ENCODE results near the gene FBXW10B. TPM values are rescaled to one million over a fixed set of nuclear protein-coding genes. Genes with fewer than 3 reads are reported as not detected.
"Not testable (repeated sequence)": the region's sequence is repeated elsewhere in the genome, so short reads cannot be mapped to it uniquely, and the experiment has no call there.

Gene FBXW10B, protein sequence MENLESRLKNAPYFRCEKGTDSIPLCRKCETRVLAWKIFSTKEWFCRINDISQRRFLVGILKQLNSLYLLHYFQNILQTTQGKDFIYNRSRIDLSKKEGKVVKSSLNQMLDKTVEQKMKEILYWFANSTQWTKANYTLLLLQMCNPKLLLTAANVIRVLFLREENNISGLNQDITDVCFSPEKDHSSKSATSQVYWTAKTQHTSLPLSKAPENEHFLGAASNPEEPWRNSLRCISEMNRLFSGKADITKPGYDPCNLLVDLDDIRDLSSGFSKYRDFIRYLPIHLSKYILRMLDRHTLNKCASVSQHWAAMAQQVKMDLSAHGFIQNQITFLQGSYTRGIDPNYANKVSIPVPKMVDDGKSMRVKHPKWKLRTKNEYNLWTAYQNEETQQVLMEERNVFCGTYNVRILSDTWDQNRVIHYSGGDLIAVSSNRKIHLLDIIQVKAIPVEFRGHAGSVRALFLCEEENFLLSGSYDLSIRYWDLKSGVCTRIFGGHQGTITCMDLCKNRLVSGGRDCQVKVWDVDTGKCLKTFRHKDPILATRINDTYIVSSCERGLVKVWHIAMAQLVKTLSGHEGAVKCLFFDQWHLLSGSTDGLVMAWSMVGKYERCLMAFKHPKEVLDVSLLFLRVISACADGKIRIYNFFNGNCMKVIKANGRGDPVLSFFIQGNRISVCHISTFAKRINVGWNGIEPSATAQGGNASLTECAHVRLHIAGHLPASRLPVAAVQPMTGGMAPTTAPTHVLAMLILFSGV
- 0.43 and 0.47 TPM in 2 replicates for total RNA-seq (2014; rRNA removed; shearing (Covaris generic))
- 0.08 and 0.13 TPM in 2 replicates for polyA plus RNA-seq (2015; cell fraction: cytosol; rRNA removed)
- polyA plus RNA-seq (2015; cell fraction: nucleus; rRNA removed) = 0.70 and 2.3 TPM in 2 replicates

DNA sequence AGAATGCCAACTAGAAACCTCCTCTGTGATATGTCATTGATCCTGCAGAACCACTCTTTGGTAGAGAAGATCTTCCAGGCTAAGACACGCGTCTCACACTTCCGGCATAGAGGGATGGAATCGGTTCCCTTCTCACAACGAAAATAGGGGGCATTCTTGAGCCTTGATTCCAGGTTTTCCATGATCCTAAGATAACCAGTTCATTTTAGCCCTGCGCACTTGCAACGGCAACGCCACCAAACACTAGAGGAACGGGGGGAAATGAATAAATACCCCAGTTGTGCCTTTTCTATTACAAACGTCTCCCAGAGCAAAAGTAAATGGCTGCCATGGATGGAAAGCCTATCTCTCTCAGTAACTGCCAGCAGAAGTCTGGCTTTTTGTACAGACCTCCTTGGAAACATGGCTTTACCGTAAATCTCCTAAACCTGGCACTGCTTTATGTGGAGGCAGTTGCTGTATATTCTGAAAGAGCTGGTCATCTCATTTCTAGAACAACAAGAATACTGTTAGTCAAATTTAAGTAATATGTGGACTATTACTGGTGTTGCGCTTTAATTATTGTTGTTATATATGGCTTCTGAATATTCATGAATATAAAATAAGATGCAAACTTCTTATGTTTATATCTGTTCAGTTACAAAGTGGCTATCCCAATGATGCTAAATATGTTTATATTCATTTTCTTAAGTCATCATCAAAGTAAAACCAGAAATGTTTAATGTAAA, at the start of gene FBXW10B:
FBXW10B (minus strand) TSS at position 374 of the 728 bp plus-strand sequence; CDS start at position 182, 192 bp downstream.
- not testable (repeated sequence) for DNase-seq (ENCODE audit: low read depth)

DNA sequence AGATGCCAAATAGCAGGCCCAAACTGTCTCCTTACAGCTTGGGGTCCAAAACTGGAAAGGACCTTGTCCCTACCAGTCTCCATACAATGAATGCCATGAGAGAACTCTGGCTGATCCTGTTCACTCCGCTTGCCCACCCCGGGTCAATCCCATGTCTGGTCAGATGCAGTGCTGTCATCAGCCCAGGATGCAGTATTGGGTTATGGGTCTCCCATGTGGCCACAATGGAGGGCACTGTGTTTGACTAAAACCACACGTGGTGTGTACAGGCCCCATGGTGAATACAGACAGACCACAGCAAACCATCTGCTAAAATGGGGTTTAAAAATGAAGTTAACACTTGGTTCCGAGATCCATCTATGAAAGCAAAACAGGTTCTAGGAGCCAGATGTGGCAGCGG, 44.2 kb upstream of the FBXW10B start:
- DNase-seq (ENCODE audit: low read depth) = no peak

DNA sequence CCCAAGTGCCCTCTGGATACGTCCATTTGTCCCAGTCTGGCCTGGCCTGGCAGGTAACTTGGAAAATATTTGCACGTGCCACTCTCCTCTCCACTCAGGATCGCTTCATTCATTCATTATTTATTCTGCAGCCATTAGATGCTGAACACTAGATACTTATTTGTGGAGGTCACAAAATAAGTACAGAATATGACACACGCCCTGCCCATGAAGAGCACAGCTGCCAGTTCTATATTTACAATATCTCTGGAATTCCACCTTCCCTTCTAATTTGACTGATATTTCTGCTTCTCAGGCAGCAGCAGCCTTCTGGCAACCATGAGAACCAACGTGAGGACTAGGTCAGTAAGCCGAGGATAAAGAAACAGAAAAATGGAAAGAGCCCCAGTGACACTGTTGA, 43.7 kb upstream of the FBXW10B start:
- no peak for DNase-seq (ENCODE audit: low read depth)

DNA sequence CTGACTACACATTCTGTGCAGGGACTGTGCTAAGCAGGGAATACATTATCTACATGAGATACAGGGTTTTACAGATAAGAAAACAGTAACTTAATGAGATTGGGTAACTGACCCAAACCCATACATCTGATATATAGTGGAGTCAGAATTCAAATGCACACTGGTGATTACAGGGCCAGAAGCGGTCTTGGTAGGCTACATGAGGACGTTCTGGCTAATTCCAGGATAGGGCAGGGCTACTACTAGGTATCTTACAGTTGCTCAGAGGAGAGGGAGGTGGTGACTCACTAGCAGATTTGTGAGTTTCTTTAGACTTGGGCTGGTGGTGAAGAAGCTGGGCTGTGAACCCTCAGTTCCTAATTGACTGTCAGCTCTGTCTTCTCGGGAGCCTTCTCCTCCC, 43.2 kb upstream of the FBXW10B start:
- no peak for DNase-seq (ENCODE audit: low read depth)

DNA sequence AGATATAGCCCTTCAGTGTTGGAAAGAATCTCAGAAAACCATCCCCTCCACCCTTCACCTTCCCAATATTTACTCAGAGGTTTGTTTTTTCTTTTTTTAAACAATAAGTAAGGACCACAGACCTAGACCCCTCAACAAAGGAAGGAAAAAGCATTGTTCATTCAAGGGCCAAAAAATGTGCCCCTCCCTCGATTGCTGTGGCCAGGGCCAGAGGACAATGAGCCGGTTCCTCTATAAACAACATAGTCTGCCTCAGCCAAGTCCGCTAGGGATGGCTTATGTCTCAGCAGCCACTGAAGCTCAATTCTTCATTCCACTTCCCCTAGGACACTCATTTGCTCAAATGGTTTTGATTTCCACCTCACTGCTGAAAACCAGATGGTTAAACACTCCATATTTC, 40.6 kb upstream of the FBXW10B start:
- no peak for DNase-seq (ENCODE audit: low read depth)

DNA sequence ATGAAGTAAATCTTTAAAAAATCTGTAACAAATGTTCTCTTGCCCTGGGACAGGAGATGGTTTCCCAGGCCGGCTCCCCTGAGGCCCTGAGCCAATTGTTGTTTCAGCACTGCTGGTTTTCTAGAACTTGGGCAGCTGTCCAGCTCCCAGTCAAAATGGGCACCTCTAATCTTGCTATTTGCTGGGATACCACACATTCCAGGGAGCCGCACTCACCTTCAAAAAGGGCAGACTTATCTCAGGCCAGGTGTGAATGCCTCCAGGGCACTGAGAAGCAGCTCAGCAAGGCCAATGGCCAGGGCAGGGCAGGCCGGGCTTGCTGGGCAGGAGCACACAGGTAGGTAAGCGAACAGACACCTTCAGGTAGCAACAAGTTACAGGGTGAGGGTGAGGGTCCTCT, 40.2 kb upstream of the FBXW10B start:
- no peak for DNase-seq (ENCODE audit: low read depth)

DNA sequence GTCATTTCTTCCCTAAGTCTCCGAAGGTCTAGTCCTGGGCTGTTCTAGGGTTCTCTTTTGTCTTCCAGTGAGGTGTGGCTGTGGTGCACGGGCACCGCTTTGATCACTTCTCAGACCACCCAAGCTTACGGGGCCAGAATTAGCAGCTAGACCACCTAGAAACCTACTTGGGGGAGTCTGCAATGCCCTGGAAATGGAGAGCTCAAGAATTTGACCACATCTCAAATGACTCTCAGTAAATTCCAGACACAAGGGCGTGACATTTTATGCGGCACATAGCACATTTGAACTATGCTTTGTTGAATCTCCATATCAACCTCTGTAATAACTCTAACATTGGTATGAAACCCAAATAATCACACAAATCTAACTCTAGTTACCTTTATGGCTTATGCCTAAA, 39.7 kb upstream of the FBXW10B start:
- no peak for DNase-seq (ENCODE audit: low read depth)

DNA sequence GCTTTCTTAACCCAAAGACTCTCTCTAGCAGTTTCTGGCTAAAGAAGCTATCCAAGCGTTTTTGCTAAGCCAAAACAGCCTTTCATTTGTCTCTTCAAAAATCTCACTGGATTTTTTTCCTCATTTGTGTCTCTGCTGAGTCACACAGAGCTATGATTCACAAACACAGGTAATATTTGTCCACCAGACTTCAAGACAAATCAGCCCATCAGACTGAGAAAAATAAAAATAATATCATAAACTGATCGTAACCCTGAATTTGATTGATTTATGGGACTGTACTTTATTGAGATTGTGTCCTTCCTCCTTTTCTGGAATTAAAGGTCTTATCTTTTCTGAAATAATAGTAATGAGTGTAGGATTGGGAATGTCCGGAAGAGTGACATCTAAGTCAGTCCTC, 38.8 kb upstream of the FBXW10B start:
- no peak for DNase-seq (ENCODE audit: low read depth)

DNA sequence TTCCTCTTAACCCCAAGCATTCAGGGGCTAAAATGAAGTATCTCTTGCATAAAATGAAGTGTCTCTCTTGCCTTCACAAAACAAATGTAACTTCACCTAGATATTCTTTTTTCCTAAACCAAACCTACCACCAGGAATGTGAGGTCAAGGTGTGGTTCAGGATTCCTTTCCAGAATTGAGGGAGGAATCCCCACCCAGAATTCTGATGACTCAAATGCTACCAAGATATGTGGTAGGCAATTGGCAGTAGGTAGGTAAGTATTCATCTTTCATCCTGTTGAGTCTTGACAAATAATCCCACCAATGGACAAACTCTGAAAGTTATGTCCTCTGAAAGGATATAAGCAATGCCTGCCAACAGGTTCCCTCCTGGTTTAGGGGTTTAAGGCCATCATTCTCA, 38.4 kb upstream of the FBXW10B start:
- DNase-seq (ENCODE audit: low read depth) = no peak

DNA sequence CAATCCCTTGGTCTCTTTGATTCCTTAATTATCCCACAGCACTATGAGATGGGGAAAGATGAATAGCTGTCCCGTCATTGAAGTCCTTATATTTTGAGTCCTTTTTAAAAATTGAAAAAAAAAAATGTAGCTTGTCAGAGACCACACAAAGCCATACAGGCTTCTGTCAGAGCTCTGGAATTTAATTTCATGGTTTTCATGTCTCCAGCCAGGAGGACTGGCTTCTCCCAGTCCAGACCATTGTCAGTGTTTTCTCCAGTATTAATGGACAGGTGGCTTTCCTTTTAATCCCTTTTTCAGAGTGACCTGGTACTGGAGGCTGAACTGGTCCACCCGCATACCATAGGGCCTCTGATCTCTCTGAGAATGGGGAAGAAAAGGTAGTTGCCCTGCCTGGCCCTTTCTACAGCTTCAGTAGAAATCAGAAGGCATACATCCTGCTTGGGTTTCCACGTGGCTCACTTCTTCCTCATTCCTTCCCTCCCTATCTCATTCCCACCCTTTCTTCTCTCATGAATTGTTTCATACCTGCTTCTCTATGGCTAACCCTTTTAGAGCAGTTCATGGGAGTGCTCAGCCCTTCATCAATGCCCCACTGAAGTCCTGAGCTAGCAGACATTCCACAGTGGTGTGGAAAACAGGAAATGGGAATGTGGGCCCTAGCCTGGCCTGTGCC, 35.5 kb upstream of the FBXW10B start:
- DNase-seq (ENCODE audit: low read depth) = no peak

DNA sequence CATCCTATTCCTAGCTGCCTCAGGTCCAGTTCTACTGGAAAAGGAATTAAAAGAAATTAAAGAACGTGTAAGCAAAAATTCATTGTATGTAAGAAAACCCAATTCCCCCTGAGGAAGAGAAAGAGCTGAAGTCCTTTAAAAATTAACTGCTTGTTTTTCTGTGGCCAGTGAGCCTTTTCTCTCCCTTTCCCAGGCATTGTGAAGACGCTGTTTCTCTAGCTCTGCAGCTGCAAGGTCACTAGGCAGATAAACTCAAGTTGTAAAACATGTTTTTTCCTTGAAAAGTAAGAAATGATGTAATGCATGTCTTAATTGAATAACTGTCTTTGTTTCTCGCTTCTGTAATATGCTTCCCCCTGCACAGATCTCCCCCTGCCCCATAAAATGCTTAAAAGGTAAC, 34.9 kb upstream of the FBXW10B start:
- not testable (repeated sequence) for DNase-seq (ENCODE audit: low read depth)

DNA sequence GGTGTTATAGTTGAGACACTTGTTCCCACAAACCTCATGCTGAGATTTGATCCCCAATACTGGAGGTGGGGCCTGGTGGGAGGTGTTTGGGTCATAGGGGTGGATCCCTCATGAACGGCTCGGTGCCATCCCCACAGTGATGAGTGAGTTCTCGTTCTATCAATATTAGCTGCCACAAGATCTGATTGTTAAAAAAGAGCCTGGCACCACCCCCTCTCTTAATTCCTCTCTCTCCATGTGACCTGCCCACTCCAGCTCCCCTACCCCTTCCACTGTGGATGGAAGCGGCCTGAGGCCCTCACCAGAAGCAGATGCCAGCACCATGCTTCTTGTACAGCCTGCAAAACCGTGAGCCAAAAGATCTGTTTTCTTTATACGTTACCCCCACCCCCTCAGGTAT, 33.5 kb upstream of the FBXW10B start:
- DNase-seq (ENCODE audit: low read depth) = no peak

DNA sequence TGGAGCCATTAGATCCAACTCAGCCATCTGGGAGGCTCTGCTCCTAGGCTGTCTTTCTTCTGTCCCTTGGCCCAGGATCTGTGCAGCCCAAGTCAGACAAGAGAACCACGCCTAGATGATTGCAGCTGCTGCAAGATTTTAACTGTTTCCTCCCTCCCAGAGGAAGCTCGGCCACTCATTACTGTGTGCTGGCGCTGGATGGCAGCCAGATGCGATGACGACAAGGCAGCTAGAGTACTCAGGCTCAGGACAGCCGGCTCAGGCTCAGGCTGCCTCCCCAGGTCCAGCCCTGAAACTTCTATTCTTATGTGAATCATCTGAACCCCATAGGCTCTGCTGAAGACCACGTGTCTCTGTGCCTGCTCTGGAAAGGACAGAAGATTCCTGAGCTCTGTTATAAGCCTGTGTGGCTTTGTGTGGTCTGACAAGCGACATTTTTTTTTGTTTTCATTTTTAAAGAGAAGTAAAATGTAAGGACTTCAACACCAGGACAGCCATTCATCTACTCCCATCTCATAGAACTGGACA, 32.1 kb upstream of the FBXW10B start:
- peak; percentile 99 for DNase-seq (ENCODE audit: low read depth)

DNA sequence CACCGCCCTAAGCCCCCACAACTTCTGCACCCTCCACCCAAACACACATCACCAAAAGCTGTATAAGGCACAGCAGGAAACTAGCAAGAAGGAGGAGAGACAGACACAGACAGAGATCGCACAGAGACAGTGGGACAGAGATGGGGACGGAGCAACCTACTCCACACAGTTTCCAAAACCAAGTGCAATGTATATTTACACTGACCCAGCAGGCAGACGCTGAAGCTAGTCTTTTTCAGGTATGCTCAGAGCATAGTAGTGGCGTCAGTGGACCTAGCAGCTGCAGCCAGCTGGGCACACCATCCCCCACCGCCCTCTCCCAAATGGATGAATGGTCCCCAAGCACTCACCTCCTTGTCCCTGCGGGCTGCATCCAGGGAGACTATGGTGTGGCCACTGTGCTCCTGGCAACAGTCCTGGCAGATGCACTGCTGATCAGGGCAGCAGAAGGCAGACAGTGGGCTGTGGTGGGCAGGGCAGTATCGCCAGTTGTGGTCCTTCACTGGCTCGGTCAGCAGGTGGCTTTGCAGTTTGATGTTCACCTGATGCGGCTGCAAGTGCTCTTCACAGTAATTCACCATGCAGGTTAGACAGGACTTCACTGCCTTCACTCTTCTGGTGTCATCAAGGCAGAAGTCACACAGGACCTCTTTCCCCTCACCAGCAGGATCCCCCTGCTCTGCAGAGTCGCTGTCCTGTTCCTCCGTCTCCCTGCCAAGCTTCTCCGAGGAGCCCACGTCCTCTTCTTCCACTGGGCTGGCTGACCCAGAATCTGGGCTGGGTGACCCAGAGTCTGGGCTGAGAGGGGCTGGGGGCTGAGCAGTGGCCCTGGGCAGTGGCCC, 31.5 kb upstream of the FBXW10B start:
- peak; percentile 26 for DNase-seq (ENCODE audit: low read depth)

DNA sequence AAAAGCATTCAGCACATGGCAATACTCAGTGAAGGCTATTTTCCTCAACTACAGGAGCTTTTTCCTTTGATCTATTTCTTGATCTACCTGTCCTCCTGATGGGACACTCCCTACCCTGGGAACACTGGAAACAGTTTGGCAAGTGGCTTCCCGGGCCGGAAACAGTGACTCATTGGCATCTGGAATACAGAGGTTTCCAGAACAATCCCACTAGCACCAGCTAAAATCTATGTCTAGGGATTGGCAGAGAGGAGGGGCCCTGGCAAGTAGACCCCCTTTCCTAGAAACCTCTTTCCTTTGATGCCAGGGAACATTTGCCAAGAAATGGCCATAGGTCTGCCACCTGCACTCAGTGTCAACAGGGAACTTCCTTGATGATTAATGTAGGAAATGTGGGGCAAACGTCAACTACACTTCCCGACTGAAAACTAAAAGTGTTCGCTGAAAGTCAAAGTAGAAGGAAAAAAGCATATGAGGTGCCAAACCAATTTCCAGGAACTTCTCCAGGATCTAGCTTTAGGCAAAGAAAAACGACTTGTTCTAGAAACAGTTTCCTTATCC, 30.4 kb upstream of the FBXW10B start:
- peak; percentile 63 for DNase-seq (ENCODE audit: low read depth)

DNA sequence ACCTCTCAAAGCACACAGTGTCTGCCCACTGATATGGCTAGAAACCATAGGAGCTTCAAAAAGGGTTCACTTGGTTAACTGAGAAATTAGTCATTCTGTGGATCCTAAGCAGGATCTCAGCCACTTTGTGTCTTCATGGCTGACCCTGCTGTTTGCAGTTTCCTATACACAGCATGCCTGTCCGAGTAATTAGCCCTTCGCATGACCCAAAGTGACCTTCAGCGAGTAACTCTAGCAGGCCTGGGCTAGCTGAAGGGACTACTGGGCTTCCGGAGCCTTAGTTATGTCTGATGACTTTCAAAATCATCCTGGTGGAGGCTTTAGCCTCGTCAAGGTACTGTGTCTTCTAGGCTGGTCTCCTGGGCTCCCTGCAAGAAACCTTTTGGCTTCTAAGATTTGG, 28.9 kb upstream of the FBXW10B start:
- no peak for DNase-seq (ENCODE audit: low read depth)

DNA sequence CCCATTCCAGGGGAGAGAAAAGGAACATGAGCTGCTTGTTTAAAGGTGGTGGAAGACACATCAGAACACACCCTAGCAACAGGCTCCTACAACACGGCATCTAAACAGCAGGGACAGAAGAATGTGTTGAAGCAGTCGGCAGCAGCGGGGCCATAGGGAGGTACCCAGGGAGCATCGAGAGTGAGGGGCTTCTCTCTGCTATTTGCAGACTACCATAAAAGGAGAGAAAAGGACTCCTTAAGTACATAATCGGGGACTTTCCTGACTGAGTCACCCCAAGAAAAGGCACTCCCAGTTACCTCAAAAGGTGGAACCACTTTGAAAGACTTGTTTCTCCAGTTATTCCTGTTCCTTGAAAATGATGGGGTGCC, 26.4 kb upstream of the FBXW10B start:
- peak; percentile 51 for DNase-seq (ENCODE audit: low read depth)

DNA sequence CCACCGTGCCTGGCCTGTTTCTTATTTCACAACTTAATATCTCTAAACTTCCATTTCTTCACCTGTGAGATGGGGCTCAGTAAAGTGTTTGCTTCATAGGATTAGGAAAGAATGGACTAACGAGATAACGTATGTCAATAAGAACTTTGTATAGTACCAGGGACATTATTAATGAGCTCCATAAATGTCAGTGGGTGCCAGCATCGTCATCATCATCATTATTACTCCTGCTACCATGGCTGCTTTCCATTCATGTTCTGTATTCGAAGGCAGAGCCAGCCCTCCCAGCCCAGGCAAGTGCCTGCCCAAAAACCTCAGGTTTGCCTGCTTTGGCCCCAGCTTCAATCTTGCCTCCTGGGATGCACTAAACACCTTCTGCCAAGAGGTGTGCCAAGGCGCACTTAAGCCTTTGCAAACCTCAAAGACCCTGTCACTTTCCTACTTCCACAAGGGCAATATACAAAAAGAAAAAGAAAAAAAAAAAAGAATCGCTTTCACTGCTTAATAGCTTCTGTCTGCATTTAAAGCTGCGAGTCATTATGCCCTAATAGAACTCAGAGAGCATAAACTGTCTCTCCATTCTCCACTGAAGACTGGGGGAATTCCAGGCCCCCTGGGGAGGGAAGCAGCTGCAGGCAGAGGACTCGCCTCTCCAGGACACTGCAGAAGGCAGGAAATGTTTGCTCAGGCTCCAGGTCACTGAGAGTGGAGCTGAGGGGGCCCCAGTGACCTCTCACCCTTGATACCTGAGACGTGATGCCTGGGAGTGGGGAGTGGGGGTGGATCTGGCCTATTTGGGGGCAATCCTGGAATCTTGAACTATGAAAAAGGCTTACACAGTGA, 25.8 kb upstream of the FBXW10B start:
- peak; percentile 53 for DNase-seq (ENCODE audit: low read depth)

Data from HT1080 (cell line).